ENCODE results near the gene UEVLD.

The UEVLD gene

DNA sequence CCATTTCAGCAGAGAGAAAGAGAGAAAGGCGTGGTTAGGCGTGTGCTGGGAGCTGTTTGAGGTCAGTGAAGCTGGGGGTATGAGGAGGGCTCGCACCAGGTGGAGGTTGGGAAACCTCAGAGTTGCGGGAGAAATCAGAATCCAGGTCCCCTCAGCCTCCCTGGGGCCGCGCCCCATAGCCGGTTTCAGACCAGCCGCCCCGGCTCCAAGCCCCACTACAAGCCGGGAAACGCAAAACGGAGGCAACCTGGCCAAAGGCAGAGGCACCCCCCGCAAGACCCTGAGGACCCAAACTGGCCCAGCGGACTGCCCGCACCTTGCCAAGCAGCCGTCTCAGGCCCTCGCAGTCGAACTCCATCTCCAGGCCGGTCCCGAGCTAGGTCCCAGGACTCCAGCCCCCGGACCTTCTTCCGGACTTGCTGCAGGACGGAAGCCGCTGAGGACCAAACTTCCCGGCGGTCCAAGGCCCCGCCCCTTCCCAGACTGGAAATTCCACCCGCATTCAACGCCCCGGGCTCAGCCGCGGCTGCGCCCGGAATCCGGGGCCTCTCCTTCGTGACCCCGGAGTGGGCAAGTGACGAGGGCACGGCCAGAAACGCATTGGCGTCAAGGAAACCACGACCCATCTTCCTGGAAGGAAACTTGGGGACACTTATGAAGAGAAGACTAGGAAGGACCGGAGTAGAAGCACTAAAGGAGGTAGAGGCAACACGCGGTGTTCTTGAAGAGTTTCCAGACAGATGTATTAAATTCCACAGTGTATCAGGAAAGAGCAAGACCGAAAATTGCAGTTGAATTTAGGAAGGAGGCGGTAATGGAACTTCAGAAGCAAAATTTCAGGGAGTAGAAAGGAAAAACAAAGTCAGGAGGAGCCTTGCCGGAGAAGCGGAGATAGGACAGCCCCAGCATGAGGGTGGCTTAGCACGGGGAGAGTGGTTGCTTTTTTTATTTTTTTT lies at the start of gene UEVLD:
Gene UEVLD, minus strand, starts transcription at position 438 of the 956 bp plus-strand sequence. Its CDS starts 80 bp downstream, at position 358.
- H3K9me3 Mint-ChIP-seq (ENCODE audit: low read depth): no peaks in the 10 kb centered on the region
- H3K27me3 Mint-ChIP-seq: no peaks in the 10 kb centered on the region
- H3K4me1 Mint-ChIP-seq (ENCODE audit: low read depth): peaks cover 9% of the 10 kb centered on the region
- H3K36me3 Mint-ChIP-seq: no peaks in the 10 kb centered on the region
- no peak within 1 kb of the TSS for H3K27ac Mint-ChIP-seq
- no peak within 1 kb of the TSS for H3K4me3 Mint-ChIP-seq

DNA sequence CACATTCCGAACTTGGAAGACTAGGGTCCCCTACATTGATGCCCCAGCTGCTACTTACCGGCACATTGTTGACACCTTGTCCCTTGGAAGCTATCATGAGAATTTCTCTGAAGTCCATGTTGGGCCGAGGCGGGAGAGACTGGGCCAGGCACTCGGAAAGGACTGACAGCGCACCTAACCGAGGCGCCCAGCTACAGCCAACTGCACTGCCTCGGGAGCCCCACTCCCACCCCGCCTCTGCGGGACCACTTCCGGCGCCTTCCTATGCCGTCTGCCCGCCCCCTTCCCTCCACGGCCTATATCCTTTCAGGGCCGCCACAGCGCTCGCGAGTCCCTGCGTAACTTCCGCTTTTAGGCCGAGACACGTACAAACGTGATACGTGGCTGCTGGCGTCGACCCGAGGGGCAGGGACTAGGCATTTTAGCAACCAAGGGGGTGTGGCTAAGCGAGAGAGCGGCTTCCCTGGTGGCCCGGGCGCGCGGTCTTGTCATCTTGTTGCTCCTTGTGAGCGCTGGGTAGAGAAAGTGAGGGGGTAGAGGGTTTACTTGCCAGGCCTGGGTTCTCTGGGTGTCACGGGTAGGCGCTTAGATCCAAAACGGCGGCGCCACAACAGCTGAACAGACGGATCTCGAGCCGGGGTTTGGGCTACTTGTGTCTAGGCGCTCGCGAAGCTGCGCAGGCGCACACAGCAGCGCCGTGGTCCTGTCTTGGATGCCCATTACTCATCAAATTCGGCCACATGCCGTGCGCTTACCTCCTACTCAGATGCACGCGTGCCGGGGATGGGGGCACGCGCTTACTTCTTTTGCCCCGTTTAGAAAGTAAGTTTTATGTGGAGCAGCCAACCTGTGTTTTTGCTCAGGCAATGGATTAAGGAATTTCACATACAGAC lies 45.9 kb upstream of the UEVLD start, which contains the start of gene SPTY2D1:
Gene SPTY2D1, minus strand, starts transcription at position 203 of the 893 bp plus-strand sequence. Its CDS starts 85 bp downstream, at position 118.
- peak within 1 kb of the TSS; percentile 100 for H3K27ac Mint-ChIP-seq
- H3K4me1 Mint-ChIP-seq (ENCODE audit: low read depth): peaks cover 34% of the 10 kb centered on the region
- no peaks in the 10 kb centered on the region for H3K36me3 Mint-ChIP-seq

DNA sequence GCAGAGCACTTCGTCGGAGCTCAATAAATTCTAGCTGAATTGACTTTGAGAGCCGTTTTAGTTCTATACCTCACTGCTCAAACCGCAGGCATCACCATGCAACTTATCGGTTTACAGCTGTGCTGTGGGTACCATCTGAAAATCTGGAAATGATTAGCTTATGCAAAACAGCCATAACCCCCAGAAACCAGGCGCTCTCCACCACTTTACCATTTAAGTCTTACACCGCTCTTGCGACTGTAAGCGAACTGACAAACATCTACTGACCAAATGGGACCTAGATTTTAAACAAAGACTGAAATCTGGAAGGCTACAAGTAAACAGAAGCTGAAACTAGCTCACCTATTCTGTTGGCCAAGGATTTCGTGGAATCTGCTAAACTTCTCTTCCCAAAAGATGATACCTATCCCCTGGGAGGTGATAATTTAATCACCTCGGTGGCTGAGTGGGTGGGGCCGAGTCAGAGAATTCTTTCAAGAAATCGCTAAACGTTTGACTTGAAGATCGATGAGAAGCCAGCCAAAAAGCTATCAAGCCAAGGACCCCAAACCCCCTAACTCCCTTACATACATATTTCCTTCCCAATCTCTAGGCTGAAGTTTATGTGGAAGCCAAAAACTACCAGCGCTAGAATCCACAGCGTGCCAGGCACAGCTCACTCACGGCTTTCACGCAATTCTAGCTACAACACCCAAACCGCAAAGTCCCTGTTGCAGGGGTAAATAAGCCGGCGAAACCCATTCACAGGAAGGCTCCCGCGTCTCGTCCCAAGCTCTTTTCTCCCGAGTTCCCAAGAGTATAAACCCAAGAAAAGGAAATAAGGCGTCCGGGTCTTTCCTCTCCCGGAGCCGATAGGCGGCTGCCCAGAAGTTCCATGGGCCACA lies 45.0 kb upstream of the UEVLD start:
- no peaks in the 10 kb centered on the region for H3K27me3 Mint-ChIP-seq
- no peaks in the 10 kb centered on the region for H3K9me3 Mint-ChIP-seq (ENCODE audit: low read depth)
- H3K4me1 Mint-ChIP-seq (ENCODE audit: low read depth): peaks cover 40% of the 10 kb centered on the region
- peak overlapping the region; percentile 98 for H3K4me3 Mint-ChIP-seq
- no peaks in the 10 kb centered on the region for H3K36me3 Mint-ChIP-seq
- H3K27ac Mint-ChIP-seq: peak overlapping the region; percentile 100

More for the DNA sequence above, 45.9 kb upstream of the UEVLD start, which contains the start of gene SPTY2D1:
- Mint-ChIP-seq H3K9me3 (ENCODE audit: low read depth) (no peaks in the 10 kb centered on the region), H3K4me3 (peak within 1 kb of the TSS; percentile 98), H3K27me3 (no peaks in the 10 kb centered on the region)

DNA sequence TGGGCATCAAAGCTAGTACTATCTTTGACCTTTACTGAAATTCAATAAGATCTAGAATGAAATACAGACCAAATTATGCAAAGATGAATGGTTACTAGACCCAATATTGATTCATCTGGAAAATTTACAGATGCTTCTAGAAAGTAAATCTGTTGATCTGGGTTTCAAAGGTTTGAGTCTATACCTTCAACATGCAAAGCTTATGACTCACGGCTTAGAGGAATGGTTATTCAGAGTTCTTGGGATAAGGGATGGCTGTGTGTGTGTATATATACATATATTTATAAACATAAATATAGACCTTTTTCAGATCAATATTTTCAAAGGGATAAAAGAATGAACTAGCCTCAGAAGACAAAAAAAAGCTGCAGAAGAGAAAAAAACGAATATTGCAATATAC lies 44.3 kb upstream of the UEVLD start:
- Mint-ChIP-seq H3K36me3 (no peaks in the 10 kb centered on the region), H3K27me3 (no peaks in the 10 kb centered on the region), H3K27ac (peak overlapping the region; percentile 100), H3K4me1 (ENCODE audit: low read depth) (peaks cover 46% of the 10 kb centered on the region), H3K4me3 (peak overlapping the region; percentile 98), H3K9me3 (ENCODE audit: low read depth) (no peaks in the 10 kb centered on the region)

DNA sequence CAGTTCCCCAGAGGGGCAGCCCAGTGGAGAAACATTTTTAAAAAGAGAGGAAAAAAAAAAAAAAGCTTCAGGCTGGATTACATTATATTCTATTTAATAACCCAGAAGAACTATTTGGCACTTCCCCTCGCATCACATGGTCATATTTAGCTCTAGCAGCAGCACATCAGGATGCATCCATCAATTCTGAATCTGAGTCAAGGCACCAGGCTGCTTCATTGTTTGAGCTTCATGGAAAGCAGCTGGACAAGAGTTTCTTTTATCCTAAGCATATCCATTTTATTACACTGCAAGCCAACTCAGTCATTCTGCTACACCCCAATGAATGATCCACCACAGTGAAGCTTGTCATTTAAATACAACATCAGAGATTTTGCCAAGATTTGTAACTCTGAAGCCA lies 35.6 kb upstream of the UEVLD start:
- Mint-ChIP-seq H3K4me3 (no peak overlapping the region), H3K27ac (no peak overlapping the region), H3K9me3 (ENCODE audit: low read depth) (peaks cover 4% of the 10 kb centered on the region), H3K36me3 (peaks cover 11% of the 10 kb centered on the region), H3K27me3 (no peaks in the 10 kb centered on the region), H3K4me1 (ENCODE audit: low read depth) (peaks cover 43% of the 10 kb centered on the region)

DNA sequence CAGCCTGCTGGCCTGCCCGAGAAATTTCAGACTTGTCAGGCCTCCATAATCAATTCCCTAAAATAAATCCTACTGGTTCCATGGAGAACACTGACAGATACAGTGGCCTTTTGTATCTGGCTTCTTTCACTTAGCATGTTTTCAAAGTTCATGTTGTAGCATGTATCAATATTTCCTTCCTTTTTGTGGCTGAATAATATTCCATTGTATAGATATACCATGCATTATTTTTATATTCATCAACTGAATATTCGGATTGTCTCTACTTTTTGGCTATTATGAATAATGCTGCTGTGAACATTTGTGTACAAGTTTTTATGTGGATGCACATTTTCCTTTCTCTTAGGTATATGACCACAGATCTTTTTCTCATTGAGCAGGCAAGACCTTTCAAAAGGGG lies 35.2 kb upstream of the UEVLD start:
- Mint-ChIP-seq H3K36me3 (peaks cover 11% of the 10 kb centered on the region), H3K4me3 (no peak overlapping the region), H3K27me3 (no peaks in the 10 kb centered on the region), H3K4me1 (ENCODE audit: low read depth) (peaks cover 43% of the 10 kb centered on the region), H3K27ac (no peak overlapping the region), H3K9me3 (ENCODE audit: low read depth) (peaks cover 4% of the 10 kb centered on the region)

DNA sequence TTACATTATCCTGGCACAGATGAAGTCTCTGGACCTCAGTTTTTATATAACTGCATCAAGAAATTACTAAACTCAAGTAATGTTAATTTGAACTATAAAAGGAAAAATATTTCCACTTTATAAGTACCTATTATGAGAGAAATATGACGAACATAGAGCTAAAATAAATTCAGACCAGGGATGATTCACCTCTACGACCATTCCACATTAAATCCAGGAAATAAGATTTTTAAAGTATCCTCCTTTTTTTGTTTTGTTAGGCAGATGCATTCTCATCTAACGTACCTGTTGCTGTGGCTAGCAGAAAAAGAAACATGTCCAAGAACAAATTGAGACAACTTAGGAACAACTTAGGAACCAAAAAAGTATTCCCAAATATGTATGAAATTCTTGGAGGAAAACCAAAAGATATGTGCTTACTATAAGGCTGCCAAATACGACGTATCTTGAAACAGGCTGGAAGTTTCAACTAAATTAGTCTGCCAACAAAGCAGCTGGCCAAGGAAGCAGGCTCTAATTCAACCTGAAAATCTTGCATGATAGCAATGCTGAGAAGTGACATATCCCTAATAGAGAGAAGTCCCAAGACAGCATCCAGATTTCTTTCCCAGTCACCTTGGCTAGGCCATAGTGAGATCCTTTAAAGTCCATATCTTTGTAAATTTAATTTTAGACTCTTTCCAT lies 29.9 kb upstream of the UEVLD start:
- Mint-ChIP-seq H3K4me3 (peak overlapping the region; percentile 67), H3K9me3 (ENCODE audit: low read depth) (no peaks in the 10 kb centered on the region), H3K36me3 (peaks cover 12% of the 10 kb centered on the region), H3K27ac (peak overlapping the region; percentile 55), H3K4me1 (ENCODE audit: low read depth) (peaks cover 60% of the 10 kb centered on the region), H3K27me3 (no peaks in the 10 kb centered on the region)

DNA sequence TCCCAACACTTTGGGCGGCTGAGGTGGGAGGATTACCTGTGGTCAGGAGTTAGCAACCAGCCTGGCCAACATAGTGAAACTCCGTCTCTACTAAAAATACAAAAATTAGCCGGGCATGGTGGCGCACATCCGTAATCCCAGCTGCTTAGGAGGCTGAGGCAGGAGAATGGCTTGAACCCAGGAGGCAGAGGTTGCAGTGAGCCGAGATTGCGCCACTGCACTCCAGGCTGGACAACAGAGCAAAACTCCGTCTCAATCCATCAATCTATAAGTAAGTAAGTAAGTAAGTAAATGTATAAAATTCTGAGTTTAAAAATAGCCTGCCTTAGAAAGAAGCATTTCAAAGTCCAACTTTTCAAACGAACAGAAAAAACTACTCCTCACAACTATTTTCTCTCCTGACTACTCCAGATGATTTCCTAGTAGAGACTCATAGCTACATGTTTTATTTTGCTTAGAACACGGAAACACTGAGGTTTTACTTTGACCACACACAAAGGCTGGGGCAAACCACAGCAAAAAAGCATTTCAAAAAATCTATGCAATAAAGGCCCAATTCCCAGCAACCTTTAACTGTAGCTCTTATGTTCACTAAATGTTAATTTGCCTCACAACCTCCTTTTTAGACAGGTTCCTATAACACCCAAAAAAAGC lies 29.3 kb upstream of the UEVLD start:
- Mint-ChIP-seq H3K36me3 (peaks cover 11% of the 10 kb centered on the region), H3K27ac (peak overlapping the region; percentile 55), H3K27me3 (no peaks in the 10 kb centered on the region), H3K4me1 (ENCODE audit: low read depth) (peaks cover 56% of the 10 kb centered on the region), H3K9me3 (ENCODE audit: low read depth) (no peaks in the 10 kb centered on the region), H3K4me3 (peak overlapping the region; percentile 67)

DNA sequence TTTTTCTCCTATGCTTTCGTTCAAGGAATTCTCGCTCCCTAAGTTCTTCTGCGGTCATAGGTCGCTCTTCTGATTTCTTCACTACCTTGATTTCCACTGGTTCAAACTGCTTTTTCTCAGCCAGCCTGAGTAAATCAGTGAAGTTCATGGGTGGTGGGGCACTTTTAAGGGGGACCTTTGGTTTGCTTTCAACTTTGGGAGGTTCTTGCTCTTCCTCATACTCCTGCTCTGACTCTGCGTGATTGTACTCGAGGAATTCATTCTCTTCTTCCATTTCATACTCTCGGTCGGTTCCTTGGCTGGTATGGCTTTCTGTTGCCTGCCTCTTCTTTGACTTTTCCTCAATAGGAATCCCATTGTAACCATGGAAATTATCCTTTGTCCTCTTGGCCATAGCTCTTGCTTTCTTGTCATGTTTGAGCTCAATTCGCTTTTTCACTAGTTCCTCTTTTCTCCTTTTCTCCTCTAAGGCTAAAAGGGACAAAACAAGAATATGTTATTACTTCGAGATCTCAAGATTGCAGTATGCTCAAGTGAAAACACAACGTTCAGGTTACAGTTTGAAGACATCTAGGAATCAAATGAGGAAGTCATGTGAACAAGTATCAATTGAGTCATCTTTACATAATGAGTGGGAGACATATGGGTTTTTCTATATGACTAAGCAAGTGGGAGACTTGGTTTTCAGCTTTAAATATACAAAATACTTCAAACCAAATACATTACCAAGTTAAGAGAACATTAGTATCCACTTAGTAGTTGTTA lies 27.3 kb upstream of the UEVLD start:
- Mint-ChIP-seq H3K4me1 (ENCODE audit: low read depth) (peaks cover 49% of the 10 kb centered on the region), H3K4me3 (peak overlapping the region; percentile 53), H3K36me3 (peaks cover 11% of the 10 kb centered on the region), H3K27ac (peak overlapping the region; percentile 77), H3K27me3 (no peaks in the 10 kb centered on the region), H3K9me3 (ENCODE audit: low read depth) (no peaks in the 10 kb centered on the region)

DNA sequence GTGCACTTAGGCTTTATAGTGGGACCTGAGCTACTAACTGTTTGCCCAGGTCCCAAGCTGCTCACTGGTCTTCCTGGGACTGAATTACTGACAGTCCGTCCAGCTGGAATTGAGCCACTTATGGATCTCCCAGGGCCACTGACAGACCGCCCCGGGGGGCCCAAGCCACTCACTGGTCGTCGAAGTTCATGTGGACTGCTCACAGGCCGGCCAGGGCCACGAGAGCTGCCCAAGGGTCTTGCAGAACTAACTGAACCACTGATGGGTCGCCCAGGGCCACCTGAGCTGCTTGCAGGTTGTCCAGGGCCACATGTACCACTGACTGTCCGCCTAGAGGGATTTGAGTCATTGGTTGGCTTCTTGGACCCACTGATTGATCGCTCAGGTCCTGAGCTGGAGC lies 26.1 kb upstream of the UEVLD start:
- H3K9me3 Mint-ChIP-seq (ENCODE audit: low read depth): no peaks in the 10 kb centered on the region
- H3K27me3 Mint-ChIP-seq: no peaks in the 10 kb centered on the region
- H3K4me1 Mint-ChIP-seq (ENCODE audit: low read depth): peaks cover 42% of the 10 kb centered on the region
- no peak overlapping the region for H3K27ac Mint-ChIP-seq
- H3K36me3 Mint-ChIP-seq: peaks cover 11% of the 10 kb centered on the region
- H3K4me3 Mint-ChIP-seq: no peak overlapping the region

DNA sequence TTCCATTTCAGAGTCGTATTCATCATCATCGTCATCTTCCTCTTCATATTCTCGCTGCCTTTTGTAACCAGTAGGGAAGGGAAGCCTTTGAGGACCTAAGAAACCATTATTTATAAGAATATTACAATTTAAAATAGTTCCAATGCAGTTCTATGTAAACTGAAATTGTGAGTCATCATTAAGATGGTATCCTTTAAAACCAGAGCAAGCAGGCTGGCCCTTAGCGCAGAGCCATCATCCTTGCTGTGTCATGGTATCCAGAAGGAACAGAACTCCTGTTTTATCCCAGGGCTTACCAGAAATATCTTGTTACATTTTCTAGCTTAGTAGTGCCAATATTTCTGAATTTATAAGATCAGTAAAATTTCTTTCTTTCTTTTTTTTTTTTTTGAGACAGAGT lies 23.9 kb upstream of the UEVLD start:
- H3K36me3 Mint-ChIP-seq: peaks cover 13% of the 10 kb centered on the region
- peaks cover 23% of the 10 kb centered on the region for H3K4me1 Mint-ChIP-seq (ENCODE audit: low read depth)
- H3K9me3 Mint-ChIP-seq (ENCODE audit: low read depth): no peaks in the 10 kb centered on the region
- H3K4me3 Mint-ChIP-seq: no peak overlapping the region
- no peaks in the 10 kb centered on the region for H3K27me3 Mint-ChIP-seq
- H3K27ac Mint-ChIP-seq: no peak overlapping the region

DNA sequence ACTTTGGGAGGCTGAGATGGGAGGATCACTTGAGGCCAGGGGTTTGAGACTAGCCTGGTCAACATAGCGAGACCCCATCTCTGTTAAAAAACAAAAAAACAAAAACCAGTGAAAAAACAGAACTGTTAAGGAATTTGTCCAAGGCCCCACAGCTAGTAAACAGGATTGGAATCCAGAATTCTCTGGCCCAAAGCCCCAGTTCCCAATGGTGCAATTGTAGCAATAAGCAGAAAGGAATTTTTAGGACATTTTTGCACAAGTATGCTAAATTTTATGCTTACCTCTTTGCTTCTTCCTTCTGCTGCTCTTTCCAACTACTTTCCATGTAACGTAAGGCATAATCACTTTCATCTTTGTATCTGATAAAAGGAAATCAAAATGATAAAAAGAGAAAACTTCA lies 22.7 kb upstream of the UEVLD start:
- H3K4me3 Mint-ChIP-seq: no peak overlapping the region
- H3K27me3 Mint-ChIP-seq: no peaks in the 10 kb centered on the region
- peaks cover 15% of the 10 kb centered on the region for H3K36me3 Mint-ChIP-seq
- H3K27ac Mint-ChIP-seq: no peak overlapping the region
- H3K4me1 Mint-ChIP-seq (ENCODE audit: low read depth): peaks cover 13% of the 10 kb centered on the region
- no peaks in the 10 kb centered on the region for H3K9me3 Mint-ChIP-seq (ENCODE audit: low read depth)

DNA sequence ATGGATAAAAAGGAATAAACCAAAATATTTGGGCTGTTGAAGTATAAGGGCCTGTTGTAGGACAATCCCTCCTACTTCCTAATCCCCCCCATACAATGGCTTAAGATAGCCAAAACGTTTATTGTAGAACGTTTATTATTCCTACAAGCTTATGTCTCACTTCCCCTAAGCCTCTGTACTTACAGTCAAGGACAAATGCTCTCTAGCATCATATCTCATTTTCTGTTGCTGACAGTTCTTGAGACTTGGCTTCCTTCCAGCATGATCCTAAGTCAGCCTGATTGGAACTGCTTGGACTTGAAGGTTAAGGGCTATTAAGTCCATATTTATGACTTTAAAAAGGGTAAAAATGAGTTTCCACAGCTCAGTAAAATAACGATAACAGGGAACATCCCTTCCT lies 19.8 kb upstream of the UEVLD start:
- no peaks in the 10 kb centered on the region for H3K9me3 Mint-ChIP-seq (ENCODE audit: low read depth)
- H3K27ac Mint-ChIP-seq: no peak overlapping the region
- no peaks in the 10 kb centered on the region for H3K27me3 Mint-ChIP-seq
- H3K4me3 Mint-ChIP-seq: no peak overlapping the region
- H3K36me3 Mint-ChIP-seq: peaks cover 9% of the 10 kb centered on the region
- no peaks in the 10 kb centered on the region for H3K4me1 Mint-ChIP-seq (ENCODE audit: low read depth)

Measured in activated naive CD8-positive, alpha-beta T cell (primary cell).